ENCODE data around the gene TNRC6B.

TNRC6B gene

GRCh38 chr22:40177738-40178416 lies at the start of gene TNRC6B:
Gene TNRC6B, plus strand, starts transcription at chr22:40177925. Its CDS starts 211 bp downstream, at chr22:40178136.
- peak; percentile 98 for DNase-seq (ENCODE audit: low read depth)
- H3K4me3 ChIP-seq (replicated peaks; ENCODE audit: low read depth, low read length) = peak within 1 kb of the TSS; percentile 63
- TF ChIP-seq, protein P1, sequence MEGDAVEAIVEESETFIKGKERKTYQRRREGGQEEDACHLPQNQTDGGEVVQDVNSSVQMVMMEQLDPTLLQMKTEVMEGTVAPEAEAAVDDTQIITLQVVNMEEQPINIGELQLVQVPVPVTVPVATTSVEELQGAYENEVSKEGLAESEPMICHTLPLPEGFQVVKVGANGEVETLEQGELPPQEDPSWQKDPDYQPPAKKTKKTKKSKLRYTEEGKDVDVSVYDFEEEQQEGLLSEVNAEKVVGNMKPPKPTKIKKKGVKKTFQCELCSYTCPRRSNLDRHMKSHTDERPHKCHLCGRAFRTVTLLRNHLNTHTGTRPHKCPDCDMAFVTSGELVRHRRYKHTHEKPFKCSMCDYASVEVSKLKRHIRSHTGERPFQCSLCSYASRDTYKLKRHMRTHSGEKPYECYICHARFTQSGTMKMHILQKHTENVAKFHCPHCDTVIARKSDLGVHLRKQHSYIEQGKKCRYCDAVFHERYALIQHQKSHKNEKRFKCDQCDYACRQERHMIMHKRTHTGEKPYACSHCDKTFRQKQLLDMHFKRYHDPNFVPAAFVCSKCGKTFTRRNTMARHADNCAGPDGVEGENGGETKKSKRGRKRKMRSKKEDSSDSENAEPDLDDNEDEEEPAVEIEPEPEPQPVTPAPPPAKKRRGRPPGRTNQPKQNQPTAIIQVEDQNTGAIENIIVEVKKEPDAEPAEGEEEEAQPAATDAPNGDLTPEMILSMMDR (IDR thresholded peaks at IDR 0.05; ENCODE audit: low read length, missing control alignments) = no peak

- H3K4me3 ChIP-seq (replicated peaks; ENCODE audit: low read depth, low read length) = no peak overlapping the region
- no peak for DNase-seq (ENCODE audit: low read depth)
- TF ChIP-seq, protein P1 (IDR thresholded peaks at IDR 0.05; ENCODE audit: low read length, missing control alignments) = no peak
Observed at GRCh38 chr22:40128989-40129388, 48.7 kb upstream of the TNRC6B start.

GRCh38 chr22:40137132-40137531 lies 40.6 kb upstream of the TNRC6B start:
- TF ChIP-seq, protein P1 (IDR thresholded peaks at IDR 0.05; ENCODE audit: low read length, missing control alignments) = no peak
- H3K4me3 ChIP-seq (replicated peaks; ENCODE audit: low read depth, low read length) = no peak overlapping the region

GRCh38 chr22:40138866-40139265 lies 38.9 kb upstream of the TNRC6B start:
- TF ChIP-seq, protein P1 (IDR thresholded peaks at IDR 0.05; ENCODE audit: low read length, missing control alignments) = no peak
- no peak overlapping the region for H3K4me3 ChIP-seq (replicated peaks; ENCODE audit: low read depth, low read length)
- DNase-seq (ENCODE audit: low read depth) = no peak

More at GRCh38 chr22:40137132-40137531, 40.6 kb upstream of the TNRC6B start:
- no peak for DNase-seq (ENCODE audit: low read depth)

GRCh38 chr22:40147388-40148176 lies 30.1 kb upstream of the TNRC6B start:
- H3K4me3 ChIP-seq (replicated peaks; ENCODE audit: low read depth, low read length) = no peak overlapping the region
- DNase-seq (ENCODE audit: low read depth) = no peak
- TF ChIP-seq, protein P1 (IDR thresholded peaks at IDR 0.05; ENCODE audit: low read length, missing control alignments) = no peak

GRCh38 chr22:40153192-40153591 lies 24.5 kb upstream of the TNRC6B start:
- no peak for DNase-seq (ENCODE audit: low read depth)
- TF ChIP-seq, protein P1 (IDR thresholded peaks at IDR 0.05; ENCODE audit: low read length, missing control alignments) = no peak

More at GRCh38 chr22:40153192-40153591, 24.5 kb upstream of the TNRC6B start:
- H3K4me3 ChIP-seq (replicated peaks; ENCODE audit: low read depth, low read length) = no peak overlapping the region

Data from fibroblast of pulmonary artery (primary cell).